Heart left ventricle (tissue), 13 donors: Measurements from ENCODE around the gene EPX.

ENCODE experiments used
- POLR2A ChIP-seq, 2 donors: fragments of 450-650 bp; IDR thresholded peaks; one replicate each; pipeline ENCODE4 v1.6.1; 2017; ENCODE audit warnings: antibody characterized with exemption in 2 of 2, mild to moderate bottlenecking in 2 of 2, moderate library complexity in 2 of 2
- TF ChIP-seq, protein P1 (sequence below), 12 donors: fragments of 200-600 bp; sonication (generic) in 4 of 12; IDR thresholded peaks; one replicate each; pipeline versions ENCODE4 v1.5.0 to v1.8.0; 2018 to 2022; ENCODE audit warnings: antibody characterized with exemption in 12 of 12, mild to moderate bottlenecking in 5 of 12
- donor health status: ischemic (EF 13 %, LVEDD 7.1; RV severe dilation, severe dysfunction).
- donor health status: DM: no; HTN: yes; CAD: no.
- donor health status: DM: no; HTN: no; CAD: no.
- donor health status: ischemic (EF 25% LVEDD 6.9; RV normal size, moderate dysfunction).
- donor health status: ischemic (EF 25% LVEDD 5.7; RV mildly dilated, moderate dysfunction).
- donor health status: ischemic (EF 35%, LVEDD 5.7; RV mildly dilated, moderate dysfunction).
- donor health status: nonischemic (EF 11% LVEDD 7.7; RV severe dilation, severe dysfunction).
- donor health status: DM: yes; HTN: yes; CAD: no.
- donor health status: PGD.
- donor health status: ischemic (EF 29% LVEDD 5.4; RV normal size, mild dysfunction).
- donor health status: nonischemic (EF 23%, LVEDD 6.1; RV moderate dilation, normal function).

DNA sequence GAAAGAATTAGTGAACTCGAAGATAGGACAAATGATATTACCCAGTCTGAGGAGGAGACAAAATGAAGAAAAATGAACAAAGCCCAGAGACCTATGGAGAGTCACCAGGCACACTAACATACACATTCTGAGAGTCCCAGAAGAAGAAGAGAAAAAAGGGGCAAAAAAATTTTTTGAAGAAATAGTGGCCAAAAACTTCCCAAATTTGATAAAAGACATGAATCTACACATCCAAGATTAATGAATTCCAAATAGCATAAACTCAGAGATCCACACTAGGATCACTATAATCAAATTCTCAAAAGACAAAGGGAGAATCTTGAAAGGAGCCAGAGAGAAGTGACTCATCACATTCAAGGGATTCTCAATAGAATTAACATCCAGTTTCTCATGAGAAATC, 47.7 kb upstream of the EPX start:
- TF ChIP-seq, protein P1, sequence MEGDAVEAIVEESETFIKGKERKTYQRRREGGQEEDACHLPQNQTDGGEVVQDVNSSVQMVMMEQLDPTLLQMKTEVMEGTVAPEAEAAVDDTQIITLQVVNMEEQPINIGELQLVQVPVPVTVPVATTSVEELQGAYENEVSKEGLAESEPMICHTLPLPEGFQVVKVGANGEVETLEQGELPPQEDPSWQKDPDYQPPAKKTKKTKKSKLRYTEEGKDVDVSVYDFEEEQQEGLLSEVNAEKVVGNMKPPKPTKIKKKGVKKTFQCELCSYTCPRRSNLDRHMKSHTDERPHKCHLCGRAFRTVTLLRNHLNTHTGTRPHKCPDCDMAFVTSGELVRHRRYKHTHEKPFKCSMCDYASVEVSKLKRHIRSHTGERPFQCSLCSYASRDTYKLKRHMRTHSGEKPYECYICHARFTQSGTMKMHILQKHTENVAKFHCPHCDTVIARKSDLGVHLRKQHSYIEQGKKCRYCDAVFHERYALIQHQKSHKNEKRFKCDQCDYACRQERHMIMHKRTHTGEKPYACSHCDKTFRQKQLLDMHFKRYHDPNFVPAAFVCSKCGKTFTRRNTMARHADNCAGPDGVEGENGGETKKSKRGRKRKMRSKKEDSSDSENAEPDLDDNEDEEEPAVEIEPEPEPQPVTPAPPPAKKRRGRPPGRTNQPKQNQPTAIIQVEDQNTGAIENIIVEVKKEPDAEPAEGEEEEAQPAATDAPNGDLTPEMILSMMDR (IDR thresholded peaks at IDR 0.05) = no peak
- TF ChIP-seq POLR2A (IDR thresholded peaks at IDR 0.05) = no peak
